Vagina (tissue), 2 donors: ENCODE results near the gene SPIN1.

Experiments used
- POLR2A ChIP-seq, 2 donors: fragments of 450-650 bp; IDR thresholded peaks; one replicate each; pipeline ENCODE4 v1.6.1; 2017; ENCODE audit warnings: antibody characterized with exemption in 2 of 2, mild to moderate bottlenecking in 2 of 2, moderate library complexity in 2 of 2
- POLR2AphosphoS5 ChIP-seq, 2 donors: sonication (generic); formaldehyde crosslinking; IDR thresholded peaks; one replicate each; pipeline ENCODE4 v1.9.0; 2017; ENCODE audit warnings: antibody characterized with exemption in 2 of 2, mild to moderate bottlenecking in 2 of 2, low read depth in 1 of 2; ENCODE audit not compliant: insufficient read depth in 1 of 2
- TF ChIP-seq, protein P1 (sequence below), 3 experiments: fragments of 450-650 bp in 2 of 3; fragments of 200-600 bp in 1 of 3; sonication (generic) in 1 of 3; IDR thresholded peaks; one replicate each; pipeline ENCODE4 v1.5.1; 2017 to 2019; ENCODE audit warnings: antibody characterized with exemption in 3 of 3, mild to moderate bottlenecking in 2 of 3, moderate library complexity in 2 of 3

DNA sequence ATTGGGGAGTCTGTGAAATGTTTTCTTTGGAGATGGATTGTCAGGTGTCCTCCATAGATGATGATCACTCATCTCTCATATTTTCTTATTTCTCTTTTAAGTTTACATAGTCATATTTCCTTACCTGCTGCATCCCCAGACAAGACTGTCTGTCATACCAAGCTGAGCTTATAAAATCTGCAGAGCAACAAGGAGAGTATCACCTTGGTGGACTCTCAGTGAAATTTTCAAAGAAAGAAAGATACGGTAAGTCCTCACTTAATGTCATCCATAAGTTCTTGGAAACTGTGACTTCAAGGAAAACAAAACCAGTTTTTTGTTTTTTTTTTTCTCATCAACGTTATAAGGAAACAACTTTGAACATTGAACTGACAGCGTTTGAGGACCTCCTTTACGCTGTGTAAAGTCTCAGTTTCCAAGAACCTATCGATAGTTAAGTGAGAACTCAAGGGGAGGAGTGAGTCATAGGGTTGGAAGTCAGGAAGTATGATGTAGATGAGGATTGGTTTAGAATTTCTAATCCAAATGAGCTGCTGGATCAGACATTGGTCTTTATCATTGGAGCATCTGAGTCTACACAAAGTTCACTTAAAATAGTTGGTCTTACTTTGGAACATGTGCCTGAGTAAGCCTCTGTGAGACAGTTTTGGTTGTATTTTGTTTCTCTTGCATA lies 45.5 kb downstream of the SPIN1 start:
- TF ChIP-seq, protein P1, sequence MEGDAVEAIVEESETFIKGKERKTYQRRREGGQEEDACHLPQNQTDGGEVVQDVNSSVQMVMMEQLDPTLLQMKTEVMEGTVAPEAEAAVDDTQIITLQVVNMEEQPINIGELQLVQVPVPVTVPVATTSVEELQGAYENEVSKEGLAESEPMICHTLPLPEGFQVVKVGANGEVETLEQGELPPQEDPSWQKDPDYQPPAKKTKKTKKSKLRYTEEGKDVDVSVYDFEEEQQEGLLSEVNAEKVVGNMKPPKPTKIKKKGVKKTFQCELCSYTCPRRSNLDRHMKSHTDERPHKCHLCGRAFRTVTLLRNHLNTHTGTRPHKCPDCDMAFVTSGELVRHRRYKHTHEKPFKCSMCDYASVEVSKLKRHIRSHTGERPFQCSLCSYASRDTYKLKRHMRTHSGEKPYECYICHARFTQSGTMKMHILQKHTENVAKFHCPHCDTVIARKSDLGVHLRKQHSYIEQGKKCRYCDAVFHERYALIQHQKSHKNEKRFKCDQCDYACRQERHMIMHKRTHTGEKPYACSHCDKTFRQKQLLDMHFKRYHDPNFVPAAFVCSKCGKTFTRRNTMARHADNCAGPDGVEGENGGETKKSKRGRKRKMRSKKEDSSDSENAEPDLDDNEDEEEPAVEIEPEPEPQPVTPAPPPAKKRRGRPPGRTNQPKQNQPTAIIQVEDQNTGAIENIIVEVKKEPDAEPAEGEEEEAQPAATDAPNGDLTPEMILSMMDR (IDR thresholded peaks at IDR 0.05) = no peak
- no peak for TF ChIP-seq POLR2A (IDR thresholded peaks at IDR 0.05)
- TF ChIP-seq POLR2AphosphoS5 (IDR thresholded peaks at IDR 0.05; ENCODE audit: insufficient read depth in 1 of 2, low read depth in 1 of 2) = no peak
